NCI-H446 (cell line): Measurements from ENCODE around the gene APOL1.
A peak's percentile ranks its signal among the peaks of the same experiment; 100 is the strongest.
"Not testable (repeated sequence)": the region's sequence is repeated elsewhere in the genome, so short reads cannot be mapped to it uniquely, and the experiment has no call there.

Experiments
- DNase-seq, 2 experiments: peaks; one replicate each; lab custom pipeline; 2025; lab: John Stamatoyannopoulos, UW

Gene APOL1

GRCh38 chr22:36267058-36267457, 14.1 kb downstream of the APOL1 start:
- no peak for DNase-seq

- no peak for DNase-seq
Observed at GRCh38 chr22:36267896-36268485, 15.1 kb downstream of the APOL1 start.

GRCh38 chr22:36271231-36271630, 18.3 kb downstream of the APOL1 start:
- not testable (repeated sequence) for DNase-seq

- DNase-seq: not testable (repeated sequence)
Observed at GRCh38 chr22:36271951-36272350, 19.0 kb downstream of the APOL1 start.

- DNase-seq: no peak
Observed at GRCh38 chr22:36274531-36274930, 21.6 kb downstream of the APOL1 start.

GRCh38 chr22:36277482-36278291, 24.8 kb downstream of the APOL1 start:
- DNase-seq: peak; percentile 15 to 40

- DNase-seq: no peak
Observed at GRCh38 chr22:36279219-36279666, 26.3 kb downstream of the APOL1 start.

GRCh38 chr22:36280379-36280778, 27.4 kb downstream of the APOL1 start:
- no peak for DNase-seq

GRCh38 chr22:36281781-36282327, 28.9 kb downstream of the APOL1 start:
- no peak for DNase-seq

GRCh38 chr22:36282328-36282831, 29.4 kb downstream of the APOL1 start:
- no peak for DNase-seq

GRCh38 chr22:36284171-36284571, 31.2 kb downstream of the APOL1 start:
- DNase-seq: no peak

- no peak for DNase-seq
Observed at GRCh38 chr22:36285017-36285416, 32.1 kb downstream of the APOL1 start.

GRCh38 chr22:36285545-36285944, 32.6 kb downstream of the APOL1 start:
- no peak for DNase-seq

GRCh38 chr22:36286096-36286957, 33.4 kb downstream of the APOL1 start:
- DNase-seq: peak; percentile 33 to 75

GRCh38 chr22:36287881-36288515, 35.1 kb downstream of the APOL1 start:
- DNase-seq: no peak

GRCh38 chr22:36288571-36289405, 35.9 kb downstream of the APOL1 start:
- DNase-seq: no peak

- peak in 1 of 2 experiments; percentile 28 for DNase-seq
Observed at GRCh38 chr22:36289406-36289870, 36.5 kb downstream of the APOL1 start.

- DNase-seq: not testable (repeated sequence)
Observed at GRCh38 chr22:36289948-36290371, 37.0 kb downstream of the APOL1 start.

- not testable (repeated sequence) for DNase-seq
Observed at GRCh38 chr22:36290391-36291075, 37.6 kb downstream of the APOL1 start.
